GM23248 (cell line): Measurements from ENCODE around the gene PELO. TPM values are rescaled to one million over a fixed set of nuclear protein-coding genes. Genes with fewer than 3 reads are reported as not detected.

Source experiments
- DNase-seq: peaks from one replicate; pipeline ENCODE4 v3.0.0-alpha.2; 2015
- H2AFZ ChIP-seq: fragments of 200-600 bp; sonication (generic); 2 replicates; pipeline ENCODE4 v1.6.1; 2016; ENCODE audit warnings: antibody characterized with exemption
- H3F3A ChIP-seq: fragments of 200-600 bp; sonication (generic); 2 replicates; pipeline ENCODE4 v1.6.1; 2016; ENCODE audit warnings: mild to moderate bottlenecking, antibody characterized with exemption, mixed run types; ENCODE audit not compliant: insufficient read depth
- H3K27ac ChIP-seq: fragments of 200-600 bp; sonication (generic); 2 replicates; pipeline ENCODE4 v1.5.1; 2016; ENCODE audit warnings: mild to moderate bottlenecking
- H3K27me3 ChIP-seq: fragments of 200-600 bp; sonication (generic); replicated peaks from 2 replicates; pipeline ENCODE4 v1.6.1; 2016; ENCODE audit warnings: mild to moderate bottlenecking; ENCODE audit not compliant: insufficient read depth
- H3K36me3 ChIP-seq: fragments of 200-600 bp; sonication (generic); 2 replicates; pipeline ENCODE4 v1.6.1; 2016; ENCODE audit warnings: low read depth, mild to moderate bottlenecking
- H3K4me1 ChIP-seq: fragments of 200-600 bp; sonication (generic); 2 replicates; pipeline ENCODE4 v1.6.1; 2016; ENCODE audit warnings: mild to moderate bottlenecking; ENCODE audit not compliant: insufficient read depth
- H3K4me2 ChIP-seq: fragments of 200-600 bp; sonication (generic); one replicate; pipeline ENCODE4 v1.6.1; 2016; ENCODE audit warnings: mild to moderate bottlenecking; ENCODE audit not compliant: unreplicated experiment
- H3K4me3 ChIP-seq: fragments of 200-600 bp; sonication (generic); 2 replicates; pipeline ENCODE4 v1.5.1; 2016; ENCODE audit warnings: mild to moderate bottlenecking
- H3K79me2 ChIP-seq: fragments of 200-600 bp; sonication (generic); 2 replicates; pipeline ENCODE4 v1.6.1; 2016; ENCODE audit warnings: mild to moderate bottlenecking; ENCODE audit not compliant: insufficient read depth
- H3K9ac ChIP-seq: fragments of 200-600 bp; sonication (generic); 2 replicates; pipeline ENCODE4 v1.6.1; 2016; ENCODE audit warnings: mild to moderate bottlenecking
- H3K9me2 ChIP-seq: fragments of 200-600 bp; sonication (generic); 2 replicates; pipeline ENCODE4 v1.6.1; 2016; ENCODE audit warnings: mixed run types, mild to moderate bottlenecking, moderate library complexity; ENCODE audit not compliant: insufficient read depth
- H3K9me3 ChIP-seq: fragments of 200-600 bp; sonication (generic); one replicate; pipeline ENCODE4 v1.6.1; 2017; ENCODE audit warnings: low read depth
- H4K20me1 ChIP-seq: fragments of 200-600 bp; sonication (generic); 2 replicates; pipeline ENCODE4 v1.6.0; 2016; ENCODE audit not compliant: insufficient read depth
- EZH2 ChIP-seq: fragments of 200-600 bp; sonication (generic); IDR thresholded peaks from 2 replicates; pipeline ENCODE4 v1.6.1; 2018; ENCODE audit warnings: antibody characterized with exemption, mild to moderate bottlenecking; ENCODE audit not compliant: insufficient read depth, poor library complexity, severe bottlenecking
- EZH2phosphoT487 ChIP-seq: fragments of 200-600 bp; sonication (generic); IDR thresholded peaks from 2 replicates; pipeline ENCODE4 v1.6.1; 2018; ENCODE audit warnings: antibody characterized with exemption, moderate library complexity, mild to moderate bottlenecking, low read depth; ENCODE audit not compliant: insufficient read depth
- WGBS, 2 experiments: methylation state at CpG; one replicate each; pipeline ENCODE4 v1.1.6; 2015 to 2017; ENCODE audit warnings: low lambda C conversion rate in 2 of 2, low coverage in 1 of 2; ENCODE audit errors: missing lambda C conversion rate in 2 of 2; 5-methylcytosine and 5-hydroxymethylcytosine counted together
- in situ Hi-C: fragments of 300-500 bp; cut with MboI; formaldehyde crosslinking; loops from 2 replicates; pipeline ENCODE4 v1.15.0; 2020
- polyA plus RNA-seq: library from polyadenylated mRNA; unstranded; fragments of >200 nt; fragmentation: Nextera tagmentation; extraction: Ambion mirVana; gene quantifications from 2 replicates; pipeline ENCODE4 v1.2.1, GENCODE V29; 2016
- total RNA-seq: library from RNA; depleted of rRNA; stranded (reverse); fragments of >200 nt; shearing (Covaris generic); gene quantifications from 2 replicates; pipeline ENCODE4 v1.2.3, GENCODE V29; 2014

PELO gene
- total and polyA plus RNA-seq, 2 experiments from 2014 or later, result 20.4 to 25.2 TPM

- in situ Hi-C loops, result loop anchor here (25.0 kb wide), 1 partner anchor 125 kb away; no protein-coding TSS in a partner anchor
Measured at GRCh38 chr5:52786949-52787599, 642 bp upstream of the PELO start.

GRCh38 chr5:52788505-52788821, 747 bp downstream of the PELO start:
- TF ChIP-seq EZH2phosphoT487 (no peak), EZH2 (no peak)
- Histone ChIP-seq H4K20me1 (no peaks in the 10 kb centered on the region), H3K9ac (peak overlapping the region; percentile 86), H3K27me3 (no peaks in the 10 kb centered on the region), H3K36me3 (no peaks in the 10 kb centered on the region), H3K9me3 (no peaks in the 10 kb centered on the region), H3K79me2 (peaks cover 37% of the 10 kb centered on the region), H3K27ac (peak overlapping the region; percentile 79), H3K4me2 (peak overlapping the region; percentile 79), H3K9me2 (no peaks in the 10 kb centered on the region), H3K4me3 (peak overlapping the region; percentile 85), H2AFZ (peak overlapping the region; percentile 93), H3F3A (peaks cover 26% of the 10 kb centered on the region), H3K4me1 (peaks cover 20% of the 10 kb centered on the region)
- in situ Hi-C loops, result loop anchor here (25.0 kb wide), 1 partner anchor 124 kb away; no protein-coding TSS in a partner anchor
- DNase-seq, result no peak
- WGBS, 2 experiments, result 0 to 3% methylated on average over 6 to 7 of the region's 7 CpGs

More at GRCh38 chr5:52786949-52787599, 642 bp upstream of the PELO start:
- DNase-seq, result peak; percentile 57
- Histone ChIP-seq H3K4me3 (peak overlapping the region; percentile 85), H3K36me3 (no peaks in the 10 kb centered on the region), H3F3A (peaks cover 27% of the 10 kb centered on the region), H3K9ac (peak overlapping the region; percentile 86), H4K20me1 (no peaks in the 10 kb centered on the region), H3K4me2 (peak overlapping the region; percentile 79), H2AFZ (peak overlapping the region; percentile 93), H3K79me2 (peaks cover 27% of the 10 kb centered on the region), H3K27me3 (no peaks in the 10 kb centered on the region), H3K9me3 (no peaks in the 10 kb centered on the region), H3K4me1 (peaks cover 29% of the 10 kb centered on the region), H3K27ac (0 out of 2 replicates have a peak overlapping the region, but pooled peaks have one; percentile 79), H3K9me2 (no peaks in the 10 kb centered on the region)
- 13 to 14% methylated on average over 11 of the region's 11 CpGs for WGBS, 2 experiments
- TF ChIP-seq EZH2phosphoT487 (no peak), EZH2 (no peak)

GRCh38 chr5:52789378-52789777, 1.7 kb downstream of the PELO start:
- H3K4me3 ChIP-seq, result peak overlapping the region; percentile 85
- H3K9me3 ChIP-seq, result no peaks in the 10 kb centered on the region
- 55 to 62% methylated on average over 1 of the region's 1 CpG for WGBS, 2 experiments
- DNase-seq, result no peak
- H2AFZ ChIP-seq, result no peak overlapping the region
- no peaks in the 10 kb centered on the region for H3K27me3 ChIP-seq
- H3K4me1 ChIP-seq, result peaks cover 14% of the 10 kb centered on the region
- H3K9ac ChIP-seq, result no peak overlapping the region
- no peak overlapping the region for H3K27ac ChIP-seq
- no peaks in the 10 kb centered on the region for H4K20me1 ChIP-seq
- TF ChIP-seq EZH2phosphoT487 (no peak), EZH2 (no peak)
- H3K4me2 ChIP-seq, result peak overlapping the region; percentile 79
- peaks cover 45% of the 10 kb centered on the region for H3K79me2 ChIP-seq
- in situ Hi-C loops, result loop anchor here (25.0 kb wide), 1 partner anchor 123 kb away; no protein-coding TSS in a partner anchor
- H3K9me2 ChIP-seq, result no peaks in the 10 kb centered on the region
- no peaks in the 10 kb centered on the region for H3K36me3 ChIP-seq
- peaks cover 19% of the 10 kb centered on the region for H3F3A ChIP-seq

- H3K9me3 ChIP-seq, result no peaks in the 10 kb centered on the region
Measured at GRCh38 chr5:52789851-52790250, 2.1 kb downstream of the PELO start.

More at GRCh38 chr5:52789851-52790250, 2.1 kb downstream of the PELO start:
- no peaks in the 10 kb centered on the region for H3K27me3 ChIP-seq
- no peaks in the 10 kb centered on the region for H4K20me1 ChIP-seq
- H3K36me3 ChIP-seq, result no peaks in the 10 kb centered on the region
- DNase-seq, result no peak
- peak overlapping the region; percentile 79 for H3K4me2 ChIP-seq
- no peak overlapping the region for H3K27ac ChIP-seq
- H2AFZ ChIP-seq, result no peak overlapping the region
- in situ Hi-C loops, result loop anchor here (25.0 kb wide), 1 partner anchor 122 kb away; no protein-coding TSS in a partner anchor
- TF ChIP-seq EZH2phosphoT487, result no peak
- no peak for TF ChIP-seq EZH2
- H3K9ac ChIP-seq, result no peak overlapping the region
- 95 to 97% methylated on average over 2 of the region's 2 CpGs for WGBS, 2 experiments
- peak overlapping the region; percentile 85; the same call in 1 of the 2 replicates for H3K4me3 ChIP-seq
- H3K9me2 ChIP-seq, result no peaks in the 10 kb centered on the region
- peaks cover 14% of the 10 kb centered on the region for H3K4me1 ChIP-seq
- peaks cover 19% of the 10 kb centered on the region for H3F3A ChIP-seq
- peaks cover 49% of the 10 kb centered on the region for H3K79me2 ChIP-seq
